SK-N-SH (cell line): ENCODE results near the gene SEC16A. TPM values are rescaled to one million over a fixed set of nuclear protein-coding genes. Genes with fewer than 3 reads are reported as not detected.

ENCODE experiments used
- CTCF ChIA-PET: fragments of 300-600, 350-600 bp; formaldehyde crosslinking; extraction: SDS; loops from one replicate; lab custom pipeline; 2021; lab: Yijun Ruan, JAX
- POLR2A ChIA-PET: fragments of 350-600 bp; sonication (Branson Sonifier 250); formaldehyde crosslinking; extraction: SDS; loops from one replicate; lab custom pipeline; 2020; ENCODE audit warnings: antibody characterized with exemption, inconsistent platforms; lab: Yijun Ruan, JAX
- DNase-seq: peaks from one replicate; pipeline ENCODE4 v3.0.0; 2012
- H2AFZ ChIP-seq: fragments of 200-600 bp; sonication (generic); 2 replicates; pipeline ENCODE4 v1.8.1; 2016; ENCODE audit warnings: antibody characterized with exemption, mild to moderate bottlenecking, low read depth
- H3F3A ChIP-seq: fragments of 200-600 bp; sonication (generic); replicated peaks from 2 replicates; pipeline ENCODE3; 2016; ENCODE audit warnings: antibody characterized with exemption, mild to moderate bottlenecking; ENCODE audit not compliant: insufficient read depth
- H3K27ac ChIP-seq, 2 experiments: fragments of 200-500 bp in 1 of 2; fragments of 200-600 bp in 1 of 2; sonication (Bioruptor generic) in 1 of 2; sonication (generic), shearing (Covaris generic) in 1 of 2; 2 replicates each; pipeline versions ENCODE4 v1.5.1 to v1.6.1; 2014 to 2016; ENCODE audit warnings: low read depth in 2 of 2, inconsistent platforms in 1 of 2, low read length in 1 of 2, mild to moderate bottlenecking in 1 of 2, mixed read lengths in 1 of 2
- H3K27me3 ChIP-seq: fragments of 200-600 bp; sonication (generic), shearing (Covaris generic); 2 replicates; pipeline ENCODE4 v1.6.1; 2016; ENCODE audit warnings: mixed run types; ENCODE audit not compliant: insufficient read depth
- H3K36me3 ChIP-seq, 2 experiments: fragments of 200-500 bp in 1 of 2; fragments of 200-600 bp in 1 of 2; sonication (Bioruptor generic) in 1 of 2; sonication (generic) in 1 of 2; replicated peaks in 1 of 2; 2 replicates each; pipeline versions ENCODE3 to v1.5.1; 2014 to 2016; ENCODE audit warnings: low read length in 1 of 2, mild to moderate bottlenecking in 1 of 2; ENCODE audit not compliant: insufficient read depth in 2 of 2, control insufficient read depth in 1 of 2
- H3K4me1 ChIP-seq, 2 experiments: fragments of 200-500 bp in 1 of 2; fragments of 200-600 bp in 1 of 2; sonication (Bioruptor generic) in 1 of 2; sonication (generic), shearing (Covaris generic) in 1 of 2; 2 replicates each; pipeline versions ENCODE4 v1.5.1 to v1.6.1; 2014 to 2016; ENCODE audit warnings: low read depth in 1 of 2, low read length in 1 of 2, mixed run types in 1 of 2; ENCODE audit not compliant: insufficient read depth in 2 of 2, control insufficient read depth in 1 of 2
- H3K4me2 ChIP-seq: fragments of 200-600 bp; sonication (generic), shearing (Covaris generic); 2 replicates; pipeline ENCODE4 v1.6.1; 2017; ENCODE audit warnings: mixed run types
- H3K4me3 ChIP-seq, 2 experiments: fragments of 200-500 bp in 1 of 2; fragments of 200-600 bp in 1 of 2; sonication (Bioruptor generic) in 1 of 2; sonication (generic), shearing (Covaris generic) in 1 of 2; 2 replicates each; pipeline versions ENCODE4 v1.5.1 to v1.8.1; 2014 to 2016; ENCODE audit warnings: low read depth in 2 of 2, inconsistent platforms in 1 of 2, low read length in 1 of 2, mild to moderate bottlenecking in 1 of 2, mixed read lengths in 1 of 2, moderate library complexity in 1 of 2
- H3K79me2 ChIP-seq: fragments of 200-600 bp; sonication (generic); 2 replicates; pipeline ENCODE4 v1.8.1; 2017; ENCODE audit warnings: mild to moderate bottlenecking; ENCODE audit not compliant: insufficient read depth
- H3K9ac ChIP-seq: fragments of 200-600 bp; sonication (generic); 2 replicates; pipeline ENCODE4 v1.6.1; 2017; ENCODE audit warnings: mixed run types
- H3K9me2 ChIP-seq: fragments of 200-600 bp; sonication (generic); 2 replicates; pipeline ENCODE4 v1.6.1; 2017; ENCODE audit warnings: mixed run types
- H3K9me3 ChIP-seq: fragments of 200-600 bp; sonication (generic); 2 replicates; pipeline ENCODE4 v1.6.1; 2017; ENCODE audit warnings: mixed run types, mild to moderate bottlenecking, moderate library complexity
- H4K20me1 ChIP-seq: fragments of 200-600 bp; sonication (generic); 2 replicates; pipeline ENCODE4 v1.6.1; 2017; ENCODE audit warnings: mild to moderate bottlenecking, mixed run types; ENCODE audit not compliant: insufficient read depth
- CHD2 ChIP-seq: fragments of 150-350 bp; IDR thresholded peaks from 2 replicates; pipeline ENCODE4 v1.6.1; 2018; ENCODE audit warnings: low read length; ENCODE audit not compliant: partially characterized antibody
- EZH2phosphoT487 ChIP-seq: fragments of 200-600 bp; sonication (generic); IDR thresholded peaks from 2 replicates; pipeline ENCODE4 v1.6.1; 2017; ENCODE audit warnings: low read depth, mixed run types, mild to moderate bottlenecking, antibody characterized with exemption, moderate library complexity, borderline replicate concordance
- FOSL2 ChIP-seq: IDR thresholded peaks from 2 replicates; pipeline ENCODE4 v1.4.0; 2012; ENCODE audit warnings: low read depth, mild to moderate bottlenecking, moderate library complexity, borderline replicate concordance
- FOXJ3 ChIP-seq: sonication (generic); formaldehyde crosslinking; IDR thresholded peaks from 2 replicates; pipeline ENCODE4 v1.5.1; 2020; ENCODE audit warnings: mild to moderate bottlenecking, missing genetic modification reagents
- FOXM1 ChIP-seq: IDR thresholded peaks from 2 replicates; pipeline ENCODE4 v1.4.0; 2012; ENCODE audit warnings: low read depth, mild to moderate bottlenecking
- GABPA ChIP-seq: IDR thresholded peaks from 2 replicates; pipeline ENCODE4 v1.4.0; 2012; ENCODE audit warnings: low read depth, mild to moderate bottlenecking
- MXI1 ChIP-seq: IDR thresholded peaks from 2 replicates; pipeline ENCODE4 v1.6.1; 2012; ENCODE audit warnings: mild to moderate bottlenecking, low read depth, low read length, improper control_type of control experiment
- NFIC ChIP-seq: IDR thresholded peaks from 2 replicates; pipeline ENCODE4 v1.4.0; 2012; ENCODE audit warnings: borderline replicate concordance
- NRF1 ChIP-seq: IDR thresholded peaks from 2 replicates; pipeline ENCODE4 v1.6.1; 2012; ENCODE audit warnings: low read depth, mild to moderate bottlenecking, low read length
- PBX3 ChIP-seq: IDR thresholded peaks from 2 replicates; pipeline ENCODE4; 2012
- RCOR1 ChIP-seq: fragments of 150-350 bp; IDR thresholded peaks from 2 replicates; pipeline ENCODE4 v1.6.1; 2017; ENCODE audit warnings: antibody characterized with exemption, low read length
- SIN3A ChIP-seq: IDR thresholded peaks from 2 replicates; pipeline ENCODE4 v1.6.1; 2012; ENCODE audit warnings: low read depth, mild to moderate bottlenecking, low read length, moderate library complexity, borderline replicate concordance
- SMC3 ChIP-seq: IDR thresholded peaks from 2 replicates; pipeline ENCODE4 v1.6.1; 2012; ENCODE audit warnings: low read depth, low read length, improper control_type of control experiment
- USF1 ChIP-seq: IDR thresholded peaks from 2 replicates; pipeline ENCODE4 v1.4.0; 2012; ENCODE audit warnings: low read depth, borderline replicate concordance
- USF2 ChIP-seq: fragments of 150-350 bp; IDR thresholded peaks from 2 replicates; pipeline ENCODE4 v1.6.1; 2017; ENCODE audit warnings: antibody characterized with exemption, low read length, low read depth, borderline replicate concordance
- ZBTB33 ChIP-seq: IDR thresholded peaks from 2 replicates; pipeline ENCODE4 v1.4.0; 2012; ENCODE audit warnings: low read depth, borderline replicate concordance
- WGBS: methylation state at CpG from one replicate; pipeline ENCODE4 v1.1.6; 2017; ENCODE audit warnings: low lambda C conversion rate; 5-methylcytosine and 5-hydroxymethylcytosine counted together
- polyA plus RNA-seq, 3 experiments: library from polyadenylated mRNA; depleted of rRNA; stranded (reverse); fragments of >200 nt; gene quantifications; 2 replicates each; pipeline ENCODE4 v1.2.3, GENCODE V29; 2012

SEC16A gene
- polyA plus RNA-seq, 1 of the 3 experiments (the other 2 are of a cell fraction), result 25.9 TPM

- DNase-seq, result no peak
- H3K9me2 ChIP-seq, result no peaks in the 10 kb centered on the region
- CTCF ChIA-PET, result interaction anchor here (1.1 to 1.7 kb wide), 5 partner anchors 12 to 44 kb away, joined by 3 to 14 read pairs (median 5); no protein-coding TSS in a partner anchor
- 84% methylated on average over 15 of the region's 15 CpGs for WGBS
- H3K4me3 ChIP-seq, result no peak overlapping the region
- H3K27ac ChIP-seq, result no peak overlapping the region
- H3K9me3 ChIP-seq, result no peaks in the 10 kb centered on the region
- H3K4me1 ChIP-seq, result peaks cover 0 to 21% of the 10 kb centered on the region in 2 experiments; a peak in 1 of 4 replicates
- TF ChIP-seq USF2 (no peak), CHD2 (no peak), NRF1 (no peak), EZH2phosphoT487 (no peak)
- H3F3A ChIP-seq, result peaks cover 28% of the 10 kb centered on the region
- H2AFZ ChIP-seq, result no peak overlapping the region
- peaks cover 33% of the 10 kb centered on the region for H3K79me2 ChIP-seq
- peaks cover 16 to 56% of the 10 kb centered on the region in 2 experiments for H3K36me3 ChIP-seq
- no peak overlapping the region for H3K9ac ChIP-seq
- peaks cover 47% of the 10 kb centered on the region for H4K20me1 ChIP-seq
- no peaks in the 10 kb centered on the region for H3K27me3 ChIP-seq
- POLR2A ChIA-PET, result no interaction called here
- H3K4me2 ChIP-seq, result no peak overlapping the region
These were observed 41.6 kb downstream of the SEC16A start for GRCh38 chr9:136441191-136441680.

- peak; percentile 99 for DNase-seq
- POLR2A ChIA-PET, result interaction anchor here (0.7 kb wide), 1 partner anchor 205 kb away, joined by 4 read pairs; no protein-coding TSS in a partner anchor
- Histone ChIP-seq H3K9ac (peak within 1 kb of the TSS; percentile 85), H3K79me2 (peaks cover 48% of the 10 kb centered on the region), H3K27me3 (no peaks in the 10 kb centered on the region), H3K4me1 (peaks cover 0 to 21% of the 10 kb centered on the region in 2 experiments; a peak in 1 of 4 replicates), H2AFZ (0 out of 2 replicates have a peak within 1 kb of the TSS, but pooled peaks have one; percentile 35), H3K9me3 (no peaks in the 10 kb centered on the region), H3K36me3 (peaks cover 6 to 45% of the 10 kb centered on the region in 2 experiments), H3K9me2 (no peaks in the 10 kb centered on the region), H3K27ac (peak within 1 kb of the TSS; percentile 47 to 68; a peak in 3 of 4 replicates), H3K4me3 (peak within 1 kb of the TSS; percentile 81 to 83), H4K20me1 (peaks cover 62% of the 10 kb centered on the region), H3F3A (peaks cover 27% of the 10 kb centered on the region), H3K4me2 (peak within 1 kb of the TSS; percentile 95)
- WGBS, result 34% methylated on average over 16 of the region's 90 CpGs
- CTCF ChIA-PET, result interaction anchor here (0.6 to 1.7 kb wide), 16 partner anchors 9 to 504 kb away, joined by 3 to 14 read pairs (median 4); no protein-coding TSS in a partner anchor
- TF ChIP-seq FOXM1 (no peak), SMC3 (no peak), GABPA (0 out of 2 replicates have a peak, but pooled peaks have one; percentile 10), PBX3 (no peak), MXI1 (no peak), FOXJ3 (CRISPR knock-in tag) (no peak), FOSL2 (no peak), NRF1 (no peak), NFIC (no peak), ZBTB33 (no peak), SIN3A (0 out of 2 replicates have a peak, but pooled peaks have one; percentile 57), USF1 (no peak), RCOR1 (no peak)
These were observed 43.1 kb downstream of the SEC16A start, which contains the start of gene INPP5E for GRCh38 chr9:136439481-136440408. Gene INPP5E (minus strand): TSS chr9:136439845. CDS start chr9:136439419, 426 bp downstream.
